Measurements from ENCODE around the gene FXR1. TPM values are rescaled to one million over a fixed set of nuclear protein-coding genes. Genes with fewer than 3 reads are reported as not detected.

The FXR1 gene
- total RNA-seq, 3 donors from 2014 or later = 52.5 to 131 (median 65.2) TPM

GRCh38 chr3:180910823-180911222 lies 1.6 kb upstream of the FXR1 start:
- ATAC-seq (no peak), DNase-seq (no peak)
- no peak overlapping the region for H3K4me3 ChIP-seq
- H3K36me3 ChIP-seq (ENCODE audit: low read depth) = no peaks in the 10 kb centered on the region
- TF ChIP-seq, protein P1, sequence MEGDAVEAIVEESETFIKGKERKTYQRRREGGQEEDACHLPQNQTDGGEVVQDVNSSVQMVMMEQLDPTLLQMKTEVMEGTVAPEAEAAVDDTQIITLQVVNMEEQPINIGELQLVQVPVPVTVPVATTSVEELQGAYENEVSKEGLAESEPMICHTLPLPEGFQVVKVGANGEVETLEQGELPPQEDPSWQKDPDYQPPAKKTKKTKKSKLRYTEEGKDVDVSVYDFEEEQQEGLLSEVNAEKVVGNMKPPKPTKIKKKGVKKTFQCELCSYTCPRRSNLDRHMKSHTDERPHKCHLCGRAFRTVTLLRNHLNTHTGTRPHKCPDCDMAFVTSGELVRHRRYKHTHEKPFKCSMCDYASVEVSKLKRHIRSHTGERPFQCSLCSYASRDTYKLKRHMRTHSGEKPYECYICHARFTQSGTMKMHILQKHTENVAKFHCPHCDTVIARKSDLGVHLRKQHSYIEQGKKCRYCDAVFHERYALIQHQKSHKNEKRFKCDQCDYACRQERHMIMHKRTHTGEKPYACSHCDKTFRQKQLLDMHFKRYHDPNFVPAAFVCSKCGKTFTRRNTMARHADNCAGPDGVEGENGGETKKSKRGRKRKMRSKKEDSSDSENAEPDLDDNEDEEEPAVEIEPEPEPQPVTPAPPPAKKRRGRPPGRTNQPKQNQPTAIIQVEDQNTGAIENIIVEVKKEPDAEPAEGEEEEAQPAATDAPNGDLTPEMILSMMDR (IDR thresholded peaks at IDR 0.05) = no peak
- no peaks in the 10 kb centered on the region for H3K9me3 ChIP-seq
- intact Hi-C loops (cut with DNase I, micrococcal nuclease) = no loop called here
- peaks cover 5% of the 10 kb centered on the region for H3K4me1 ChIP-seq (ENCODE audit: low read depth)

DNA sequence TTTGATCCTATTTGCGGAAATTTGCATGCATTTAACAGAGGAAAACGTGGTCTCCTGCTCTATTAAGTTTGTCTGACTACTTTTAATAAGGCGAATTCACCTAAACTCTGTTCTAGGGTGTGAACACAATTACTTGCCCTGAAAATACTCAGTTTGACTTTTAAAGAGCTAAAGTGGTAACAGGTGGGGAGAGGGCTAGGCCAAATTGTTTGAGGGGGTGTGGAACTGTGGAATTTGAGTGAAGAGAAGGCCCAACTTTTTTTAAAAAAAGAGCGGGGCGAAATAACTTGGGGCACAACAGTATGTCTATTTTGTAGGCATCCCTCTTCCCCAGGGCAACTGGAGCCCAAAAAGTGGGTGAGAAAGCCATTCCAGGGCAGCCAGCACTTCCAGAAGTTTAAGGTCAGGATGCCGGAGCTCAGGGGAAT lies 580 bp upstream of the FXR1 start:
- Histone ChIP-seq H3K36me3 (ENCODE audit: low read depth) (no peaks in the 10 kb centered on the region), H3K9me3 (no peaks in the 10 kb centered on the region), H3K4me3 (no peak overlapping the region), H3K4me1 (ENCODE audit: low read depth) (peaks cover 5% of the 10 kb centered on the region)
- intact Hi-C loops (cut with DNase I, micrococcal nuclease) = no loop called here
- ATAC-seq (no peak), DNase-seq (no peak)
- TF ChIP-seq, protein P1 (IDR thresholded peaks at IDR 0.05) = no peak

GRCh38 chr3:180913581-180914404 lies 1.3 kb downstream of the FXR1 start:
- H3K9me3 ChIP-seq = no peaks in the 10 kb centered on the region
- TF ChIP-seq, protein P1 (IDR thresholded peaks at IDR 0.05) = no peak
- peaks cover 5% of the 10 kb centered on the region for H3K4me1 ChIP-seq (ENCODE audit: low read depth)
- no peak overlapping the region for H3K4me3 ChIP-seq
- DNase-seq (no peak), ATAC-seq (no peak)
- H3K36me3 ChIP-seq (ENCODE audit: low read depth) = no peaks in the 10 kb centered on the region
- intact Hi-C loops (cut with DNase I, micrococcal nuclease) = no loop called here

- DNase-seq (no peak), ATAC-seq (no peak)
- intact Hi-C loops (cut with DNase I, micrococcal nuclease) = no loop called here
- TF ChIP-seq, protein P1 (IDR thresholded peaks at IDR 0.05) = no peak
- Histone ChIP-seq H3K9me3 (no peaks in the 10 kb centered on the region), H3K4me1 (ENCODE audit: low read depth) (peaks cover 2% of the 10 kb centered on the region), H3K36me3 (ENCODE audit: low read depth) (no peaks in the 10 kb centered on the region), H3K4me3 (no peak overlapping the region)
Observed at GRCh38 chr3:180918542-180918941, 6.1 kb downstream of the FXR1 start.

DNA sequence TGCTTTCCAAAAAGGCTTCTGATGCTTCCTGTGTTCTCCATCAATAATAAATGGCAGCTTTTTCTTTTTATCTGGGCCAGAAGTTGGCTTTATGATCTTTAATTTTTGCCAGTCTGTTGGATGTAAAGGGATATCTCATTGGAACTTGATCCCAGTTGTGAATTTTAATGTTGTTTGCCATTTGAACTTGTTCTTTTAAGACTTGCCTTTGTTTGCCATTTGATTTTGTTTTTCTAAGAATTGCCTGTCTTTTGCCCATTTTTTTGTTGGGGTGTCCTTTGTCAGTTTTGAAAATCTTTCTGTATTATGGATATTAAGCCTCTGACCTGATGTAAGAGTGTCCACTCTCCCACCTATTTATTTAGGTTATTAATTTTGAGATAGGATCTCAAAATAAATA lies 9.8 kb downstream of the FXR1 start:
- ATAC-seq = no peak
- intact Hi-C loops (cut with DNase I, micrococcal nuclease) = no loop called here
- no peaks in the 10 kb centered on the region for H3K9me3 ChIP-seq
- no peaks in the 10 kb centered on the region for H3K4me1 ChIP-seq (ENCODE audit: low read depth)
- no peak overlapping the region for H3K4me3 ChIP-seq
- no peak for DNase-seq
- no peaks in the 10 kb centered on the region for H3K36me3 ChIP-seq (ENCODE audit: low read depth)
- TF ChIP-seq, protein P1 (IDR thresholded peaks at IDR 0.05) = no peak
